B cell (primary cell): Measurements from ENCODE around the gene CFB. TPM values are rescaled to one million over a fixed set of nuclear protein-coding genes. Genes with fewer than 3 reads are reported as not detected.

Source experiments
- ATAC-seq: fragments of 200-7000 bp; cut with Tn5 transposase; one replicate; pipeline ENCODE4 v1.10.0; 2021; ENCODE audit warnings: low read depth, mild to moderate bottlenecking, moderate number of reproducible peaks, moderate library complexity
- CTCF ChIA-PET: fragments of 350-600 bp; sonication (Branson Sonifier 250); formaldehyde crosslinking; loops from one replicate; lab custom pipeline; 2021; ENCODE audit warnings: antibody characterized with exemption, inconsistent platforms; lab: Charles Lee
- POLR2A ChIA-PET: fragments of 350-600 bp; sonication (Branson Sonifier 250); formaldehyde crosslinking; loops from one replicate; lab custom pipeline; 2021; ENCODE audit warnings: antibody characterized with exemption; lab: Charles Lee
- DNase-seq: peaks from one replicate; pipeline ENCODE4 v3.0.0; 2013
- H2AFZ ChIP-seq: 2 replicates; pipeline ENCODE4 v1.6.1; 2012; ENCODE audit warnings: mild to moderate bottlenecking, low read depth, low read length; ENCODE audit not compliant: insufficient read depth, poor library complexity, severe bottlenecking
- H3K27ac ChIP-seq, 2 donors: 1 replicate in 1 of 2; 2 replicates in 1 of 2; pipeline ENCODE4 v1.5.1; 2012 to 2013; ENCODE audit warnings: low read length in 2 of 2, mild to moderate bottlenecking in 2 of 2, moderate library complexity in 1 of 2
- H3K27me3 ChIP-seq, 4 experiments: fragments of 200-600 bp in 1 of 4; sonication (generic) in 1 of 4; replicated peaks in 1 of 4; 1 replicate in 2 of 4; 2 replicates in 2 of 4; pipeline versions ENCODE4 v1.6.1 to v1.7.0; 2013 to 2016; ENCODE audit warnings: low read length in 3 of 4, mild to moderate bottlenecking in 2 of 4, mixed read lengths in 1 of 4, moderate library complexity in 1 of 4; ENCODE audit not compliant: insufficient read depth in 4 of 4, control insufficient read depth in 3 of 4; ENCODE audit errors: control extremely low read depth in 1 of 4
- H3K36me3 ChIP-seq, 2 experiments: replicated peaks in 1 of 2; 1 replicate in 1 of 2; 2 replicates in 1 of 2; pipeline versions ENCODE4 v1.6.1 to v1.7.1; 2013; ENCODE audit warnings: low read length in 1 of 2; ENCODE audit not compliant: insufficient read depth in 2 of 2, control insufficient read depth in 1 of 2; ENCODE audit errors: control extremely low read depth in 1 of 2, extremely low read depth in 1 of 2
- H3K4me1 ChIP-seq, 2 donors: fragments of 200-600 bp in 1 of 2; sonication (generic) in 1 of 2; 1 replicate in 1 of 2; 2 replicates in 1 of 2; pipeline versions ENCODE4 v1.5.1 to v1.6.1; 2013 to 2017; ENCODE audit warnings: low read length in 2 of 2; ENCODE audit not compliant: control insufficient read depth in 2 of 2, insufficient read depth in 2 of 2
- H3K4me2 ChIP-seq: replicated peaks from 2 replicates; pipeline ENCODE3; 2012; ENCODE audit warnings: mild to moderate bottlenecking, low read depth, low read length; ENCODE audit not compliant: poor library complexity, severe bottlenecking
- H3K4me3 ChIP-seq, 5 experiments: fragments of 200-600 bp in 1 of 5; sonication (generic) in 1 of 5; 1 replicate in 3 of 5; 2 replicates in 2 of 5; pipeline versions ENCODE4 v1.5.1 to v1.7.0; 2011 to 2016; ENCODE audit warnings: low read length in 4 of 5, mild to moderate bottlenecking in 4 of 5, low read depth in 2 of 5, control low read depth in 1 of 5, moderate library complexity in 1 of 5; ENCODE audit not compliant: insufficient read depth in 1 of 5; ENCODE audit errors: control extremely low read depth in 1 of 5, extremely low read depth in 1 of 5
- H3K79me2 ChIP-seq: fragments of 200-600 bp; sonication (generic); one replicate; pipeline ENCODE4 v1.6.0; 2016; ENCODE audit warnings: low read length; ENCODE audit not compliant: control insufficient read depth, insufficient read depth
- H3K9ac ChIP-seq: fragments of 200-600 bp; sonication (generic); 2 replicates; pipeline ENCODE4 v1.6.1; 2017; ENCODE audit warnings: mild to moderate bottlenecking, low read length, moderate library complexity
- H3K9me3 ChIP-seq, 3 donors: one replicate each; pipeline versions ENCODE4 v1.6.1 to v1.7.1; 2013; ENCODE audit warnings: low read length in 2 of 3; ENCODE audit not compliant: control insufficient read depth in 2 of 3, insufficient read depth in 1 of 3; ENCODE audit errors: control extremely low read depth in 1 of 3
- H4K20me1 ChIP-seq: 2 replicates; pipeline ENCODE4 v1.6.0; 2012; ENCODE audit warnings: mild to moderate bottlenecking, low read length; ENCODE audit not compliant: insufficient read depth, control insufficient read depth, poor library complexity, severe bottlenecking
- H3K27ac Mint-ChIP-seq: one replicate; pipeline ENCODE4 v1.8.0; 2021; ENCODE audit warnings: mixed read lengths
- H3K27me3 Mint-ChIP-seq: one replicate; pipeline ENCODE4 v1.8.0; 2021; ENCODE audit warnings: mixed read lengths
- H3K4me1 Mint-ChIP-seq: one replicate; pipeline ENCODE4 v1.8.0; 2021; ENCODE audit warnings: mixed read lengths
- H3K4me3 Mint-ChIP-seq: one replicate; pipeline ENCODE4 v1.8.0; 2021; ENCODE audit warnings: mixed read lengths
- H3K9me3 Mint-ChIP-seq: one replicate; pipeline ENCODE4 v1.8.0; 2022; ENCODE audit warnings: mixed read lengths; ENCODE audit not compliant: insufficient read depth
- CTCF ChIP-seq: fragments of 200-600 bp; IDR thresholded peaks from one replicate; pipeline ENCODE4 v1.8.0; 2022; ENCODE audit warnings: antibody characterized with exemption, mild to moderate bottlenecking
- EZH2 ChIP-seq: IDR thresholded peaks from 2 replicates; pipeline ENCODE4 v1.6.1; 2012; ENCODE audit warnings: borderline replicate concordance, low read depth, mild to moderate bottlenecking, moderate library complexity, low read length; ENCODE audit not compliant: insufficient read depth, poor library complexity, severe bottlenecking
- WGBS: methylation state at CpG from one replicate; pipeline ENCODE4 v1.1.5; 2013; ENCODE audit warnings: missing lambda C conversion rate; ENCODE audit not compliant: insufficient coverage; 5-methylcytosine and 5-hydroxymethylcytosine counted together
- intact Hi-C: fragments of 100-400 bp; cut with micrococcal nuclease; formaldehyde crosslinking; loops from one replicate; pipeline ENCODE4 v1.10.0; 2022
- polyA plus RNA-seq: library from polyadenylated mRNA; depleted of rRNA; stranded (reverse); fragments of >200 nt; gene quantifications from 2 replicates; pipeline ENCODE4 v1.2.3, GENCODE V29; 2012
- total RNA-seq, 2 donors: library from RNA; stranded (reverse); fragments of 120-200 nt in 1 of 2; gene quantifications; 1 replicate in 1 of 2; 2 replicates in 1 of 2; pipeline versions ENCODE4 v1.2.3 to v1.2.4, GENCODE V29; 2013 to 2022

The CFB gene
- total and polyA plus RNA-seq, 2 donors (not counting 1 experiment from before 2014, with no cell fraction given): not detected

- CTCF ChIA-PET: interaction anchor here (1.6 kb wide), 1 partner anchor 14 kb away, joined by 3 read pairs; no protein-coding TSS in a partner anchor
- Mint-ChIP-seq H3K9me3 (no peaks in the 10 kb centered on the region), H3K27ac (no peak overlapping the region), H3K4me1 (peaks cover 22% of the 10 kb centered on the region), H3K4me3 (no peak overlapping the region), H3K27me3 (no peaks in the 10 kb centered on the region)
- peaks cover 2% of the 10 kb centered on the region for H3K79me2 ChIP-seq
- no peaks in the 10 kb centered on the region for H3K9me3 ChIP-seq
- ATAC-seq (no peak), DNase-seq (no peak)
- TF ChIP-seq EZH2 (no peak), CTCF (no peak)
- H3K4me1 ChIP-seq: peaks cover 11 to 15% of the 10 kb centered on the region in 2 donors
- H4K20me1 ChIP-seq: no peaks in the 10 kb centered on the region
- no peaks in the 10 kb centered on the region for H3K27me3 ChIP-seq
- peaks cover 2 to 77% of the 10 kb centered on the region in 2 experiments for H3K36me3 ChIP-seq
- WGBS: 94% methylated on average over 5 of the region's 10 CpGs
- no peak overlapping the region for H2AFZ ChIP-seq
- intact Hi-C loops: no loop called here
- H3K4me2 ChIP-seq: no peak overlapping the region
- H3K4me3 ChIP-seq: no peak overlapping the region
- no peak overlapping the region for H3K9ac ChIP-seq
- H3K27ac ChIP-seq: no peak overlapping the region
- POLR2A ChIA-PET: interaction anchor here (1.0 kb wide), 1 partner anchor 8 kb away, joined by 3 read pairs; the partner anchor contains the start of genes NELFE and SKIC2
These were observed 21.4 kb downstream of the CFB start for GRCh38 chr6:31966997-31967925.

GRCh38 chr6:31967926-31968320 is 22.0 kb downstream of the CFB start:
- Histone ChIP-seq H3K27ac (no peak overlapping the region), H3K4me3 (no peak overlapping the region), H3K79me2 (peaks cover 5% of the 10 kb centered on the region), H3K27me3 (no peaks in the 10 kb centered on the region), H4K20me1 (no peaks in the 10 kb centered on the region), H3K4me1 (peaks cover 14 to 20% of the 10 kb centered on the region in 2 donors), H3K9ac (no peak overlapping the region), H3K36me3 (peaks cover 2 to 70% of the 10 kb centered on the region in 2 experiments), H2AFZ (no peak overlapping the region), H3K4me2 (no peak overlapping the region), H3K9me3 (no peaks in the 10 kb centered on the region)
- Mint-ChIP-seq H3K27ac (no peak overlapping the region), H3K9me3 (no peaks in the 10 kb centered on the region), H3K27me3 (no peaks in the 10 kb centered on the region), H3K4me1 (peaks cover 28% of the 10 kb centered on the region), H3K4me3 (no peak overlapping the region)
- ChIA-PET CTCF (no interaction called here), POLR2A (interaction anchor here (1.0 kb wide), 1 partner anchor 9 kb away, joined by 3 read pairs; the partner anchor contains the start of genes NELFE and SKIC2)
- WGBS: 89% methylated on average over 3 of the region's 3 CpGs
- intact Hi-C loops: no loop called here
- ATAC-seq (no peak), DNase-seq (no peak)
- no peak for TF ChIP-seq CTCF
- no peak for TF ChIP-seq EZH2
